Measurements from ENCODE around the gene MAP2. TPM values are rescaled to one million over a fixed set of nuclear protein-coding genes. Genes with fewer than 3 reads are reported as not detected.

The MAP2 gene
- total RNA-seq, 2 donors from 2014 or later, result 1.8 TPM

DNA sequence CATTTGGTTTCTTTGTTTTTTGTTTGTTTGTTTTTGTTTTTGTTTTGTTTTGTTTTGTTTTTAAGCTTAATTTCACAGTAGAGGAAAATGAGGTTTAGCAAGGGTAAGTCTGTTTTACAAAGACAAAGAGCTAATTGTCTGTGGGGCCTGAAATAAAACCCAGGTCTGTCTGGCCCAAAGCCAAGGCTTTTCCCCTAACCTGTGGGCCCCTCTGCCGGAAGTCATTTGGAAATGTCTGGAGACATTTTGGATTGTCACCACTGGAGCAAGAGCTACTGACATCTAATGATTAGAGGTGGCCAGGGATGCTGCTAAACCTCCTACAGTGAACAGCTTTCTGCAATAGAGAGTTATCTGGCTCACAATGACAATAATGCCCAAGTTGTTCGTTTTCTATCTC is 167.2 kb downstream of the MAP2 start:
- no peak overlapping the region for H3K4me3 Mint-ChIP-seq

DNA sequence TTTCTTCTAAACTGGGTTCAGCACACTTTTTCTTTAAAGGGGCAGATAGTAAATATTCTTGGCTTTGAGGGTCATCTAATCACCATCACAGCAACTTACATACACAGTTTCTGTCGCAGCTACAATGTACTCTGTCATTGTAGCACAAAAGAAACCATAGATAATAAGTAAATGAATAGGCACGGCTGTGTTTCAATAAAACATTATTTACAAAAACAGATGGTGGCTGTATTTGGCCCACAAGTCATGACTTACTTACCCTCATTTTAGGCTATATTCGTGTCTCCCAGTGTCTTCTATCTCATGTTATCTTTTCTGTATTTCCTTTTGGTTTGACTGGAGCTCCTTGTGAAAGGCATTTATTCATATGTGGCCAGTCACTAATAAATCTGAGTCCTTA is 168.3 kb downstream of the MAP2 start:
- Mint-ChIP-seq H3K27ac (no peak overlapping the region), H3K9me3 (no peaks in the 10 kb centered on the region), H3K36me3 (ENCODE audit: low read depth) (no peaks in the 10 kb centered on the region), H3K4me3 (no peak overlapping the region), H3K4me1 (no peaks in the 10 kb centered on the region), H3K27me3 (ENCODE audit: insufficient read depth) (no peaks in the 10 kb centered on the region)
- Histone ChIP-seq H3K27ac (ENCODE audit: low read depth, low read length) (no peak overlapping the region), H3K4me3 (ENCODE audit: low read length) (no peak overlapping the region), H3K4me1 (ENCODE audit: control insufficient read depth, insufficient read depth, low read length) (no peaks in the 10 kb centered on the region), H3K9ac (ENCODE audit: extremely low read depth, low read length, poor library complexity, severe bottlenecking) (no peak overlapping the region), H3K27me3 (ENCODE audit: control insufficient read depth, insufficient read depth, low read length, poor library complexity, severe bottlenecking) (no peaks in the 10 kb centered on the region), H3K9me3 (ENCODE audit: control insufficient read depth, low read length) (no peaks in the 10 kb centered on the region), H3K36me3 (ENCODE audit: control insufficient read depth, insufficient read depth, low read length) (no peaks in the 10 kb centered on the region)
- TF ChIP-seq, protein P1, sequence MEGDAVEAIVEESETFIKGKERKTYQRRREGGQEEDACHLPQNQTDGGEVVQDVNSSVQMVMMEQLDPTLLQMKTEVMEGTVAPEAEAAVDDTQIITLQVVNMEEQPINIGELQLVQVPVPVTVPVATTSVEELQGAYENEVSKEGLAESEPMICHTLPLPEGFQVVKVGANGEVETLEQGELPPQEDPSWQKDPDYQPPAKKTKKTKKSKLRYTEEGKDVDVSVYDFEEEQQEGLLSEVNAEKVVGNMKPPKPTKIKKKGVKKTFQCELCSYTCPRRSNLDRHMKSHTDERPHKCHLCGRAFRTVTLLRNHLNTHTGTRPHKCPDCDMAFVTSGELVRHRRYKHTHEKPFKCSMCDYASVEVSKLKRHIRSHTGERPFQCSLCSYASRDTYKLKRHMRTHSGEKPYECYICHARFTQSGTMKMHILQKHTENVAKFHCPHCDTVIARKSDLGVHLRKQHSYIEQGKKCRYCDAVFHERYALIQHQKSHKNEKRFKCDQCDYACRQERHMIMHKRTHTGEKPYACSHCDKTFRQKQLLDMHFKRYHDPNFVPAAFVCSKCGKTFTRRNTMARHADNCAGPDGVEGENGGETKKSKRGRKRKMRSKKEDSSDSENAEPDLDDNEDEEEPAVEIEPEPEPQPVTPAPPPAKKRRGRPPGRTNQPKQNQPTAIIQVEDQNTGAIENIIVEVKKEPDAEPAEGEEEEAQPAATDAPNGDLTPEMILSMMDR (conservative IDR thresholded peaks at IDR 0.05), result no peak
- no peak for DNase-seq
- 73 to 83% methylated on average over 3 of the region's 3 CpGs for WGBS, 2 experiments (ENCODE audit: insufficient coverage in 1 of 2, insufficient read length in 1 of 2)

More for the DNA sequence above, 167.2 kb downstream of the MAP2 start:
- Mint-ChIP-seq H3K4me1 (no peaks in the 10 kb centered on the region), H3K27ac (no peak overlapping the region), H3K27me3 (ENCODE audit: insufficient read depth) (peaks cover 4% of the 10 kb centered on the region), H3K9me3 (no peaks in the 10 kb centered on the region), H3K36me3 (ENCODE audit: low read depth) (no peaks in the 10 kb centered on the region)
- DNase-seq, result no peak
- no peaks in the 10 kb centered on the region for H3K4me1 ChIP-seq (ENCODE audit: control insufficient read depth, insufficient read depth, low read length)
- TF ChIP-seq, protein P1 (conservative IDR thresholded peaks at IDR 0.05), result no peak
- H3K27me3 ChIP-seq (ENCODE audit: control insufficient read depth, insufficient read depth, low read length, poor library complexity, severe bottlenecking), result no peaks in the 10 kb centered on the region
- 87 to 100% methylated on average over 1 to 2 of the region's 2 CpGs for WGBS, 2 experiments (ENCODE audit: insufficient coverage in 1 of 2, insufficient read length in 1 of 2)
- H3K9ac ChIP-seq (ENCODE audit: extremely low read depth, low read length, poor library complexity, severe bottlenecking), result no peak overlapping the region
- H3K36me3 ChIP-seq (ENCODE audit: control insufficient read depth, insufficient read depth, low read length), result no peaks in the 10 kb centered on the region
- no peak overlapping the region for H3K4me3 ChIP-seq (ENCODE audit: low read length)
- H3K9me3 ChIP-seq (ENCODE audit: control insufficient read depth, low read length), result no peaks in the 10 kb centered on the region
- H3K27ac ChIP-seq (ENCODE audit: low read depth, low read length), result no peak overlapping the region

DNA sequence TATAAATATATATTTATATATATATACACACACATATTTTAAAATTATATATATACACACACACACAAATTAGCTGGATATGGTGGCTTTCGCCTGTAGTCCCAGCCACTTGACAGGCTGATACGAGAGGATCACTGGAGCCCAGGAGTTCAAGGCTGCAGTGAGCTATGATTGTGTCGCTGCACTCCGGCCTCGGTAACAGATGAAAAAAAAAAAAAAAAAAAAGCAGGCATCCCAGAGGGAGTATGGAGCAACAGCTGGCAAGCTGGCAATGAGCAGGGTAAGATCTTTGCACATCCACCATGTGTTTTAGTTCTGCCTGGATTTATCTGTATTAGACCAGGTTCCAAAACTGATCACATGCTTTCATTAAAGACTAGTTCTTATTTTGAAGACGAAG is 170.1 kb downstream of the MAP2 start:
- H3K4me1 ChIP-seq (ENCODE audit: control insufficient read depth, insufficient read depth, low read length), result no peaks in the 10 kb centered on the region
- WGBS, 2 experiments (ENCODE audit: insufficient coverage in 1 of 2, insufficient read length in 1 of 2), result 96 to 100% methylated on average over 3 to 6 of the region's 6 CpGs
- TF ChIP-seq, protein P1 (conservative IDR thresholded peaks at IDR 0.05), result no peak
- no peak for DNase-seq
- H3K9me3 ChIP-seq (ENCODE audit: control insufficient read depth, low read length), result no peaks in the 10 kb centered on the region
- no peak overlapping the region for H3K4me3 Mint-ChIP-seq
- H3K4me1 Mint-ChIP-seq, result no peaks in the 10 kb centered on the region
- H3K27ac ChIP-seq (ENCODE audit: low read depth, low read length), result no peak overlapping the region
- no peak overlapping the region for H3K4me3 ChIP-seq (ENCODE audit: low read length)
- no peaks in the 10 kb centered on the region for H3K9me3 Mint-ChIP-seq
- no peaks in the 10 kb centered on the region for H3K27me3 ChIP-seq (ENCODE audit: control insufficient read depth, insufficient read depth, low read length, poor library complexity, severe bottlenecking)
- H3K36me3 ChIP-seq (ENCODE audit: control insufficient read depth, insufficient read depth, low read length), result no peaks in the 10 kb centered on the region
- no peak overlapping the region for H3K27ac Mint-ChIP-seq
- H3K9ac ChIP-seq (ENCODE audit: extremely low read depth, low read length, poor library complexity, severe bottlenecking), result no peak overlapping the region
- H3K27me3 Mint-ChIP-seq (ENCODE audit: insufficient read depth), result no peaks in the 10 kb centered on the region
- no peaks in the 10 kb centered on the region for H3K36me3 Mint-ChIP-seq (ENCODE audit: low read depth)
